IMR-90 (cell line): ENCODE results near the gene LGALS4. TPM values are rescaled to one million over a fixed set of nuclear protein-coding genes. Genes with fewer than 3 reads are reported as not detected.

ENCODE experiments used
- ATAC-seq: fragments of 200-7000 bp; cut with Tn5 transposase; 2 replicates; pipeline ENCODE4 v1.9.1; 2020; ENCODE audit warnings: low read depth, mild to moderate bottlenecking, moderate library complexity
- BruUV-seq: library from RNA; stranded (reverse); fragments of 400-500 nt; replicated peaks from 2 replicates; lab custom pipeline; 2021; lab: Mats Ljungman, UMichigan
- CTCF ChIA-PET: fragments of 300-600 bp; formaldehyde crosslinking; extraction: SDS; loops from one replicate; lab custom pipeline; 2021; ENCODE audit warnings: antibody characterized with exemption; lab: Yijun Ruan, JAX
- POLR2A ChIA-PET: fragments of 300-600 bp; sonication (Branson Sonifier 250); formaldehyde crosslinking; loops from one replicate; lab custom pipeline; 2022; ENCODE audit warnings: antibody characterized with exemption; ENCODE audit not compliant: unreplicated experiment; lab: Charles Lee
- DNase-seq: peaks from one replicate; pipeline ENCODE4 v3.0.0; 2013
- H2AFZ ChIP-seq: replicated peaks from 2 replicates; pipeline ENCODE3; 2013; ENCODE audit warnings: low read length, mild to moderate bottlenecking; ENCODE audit not compliant: poor library complexity
- H2AK5ac ChIP-seq: 2 replicates; pipeline ENCODE4 v1.6.1; 2013; ENCODE audit warnings: low read depth, low read length, inconsistent platforms
- H2AK9ac ChIP-seq: replicated peaks from 2 replicates; pipeline ENCODE3; 2013; ENCODE audit warnings: mild to moderate bottlenecking, low read depth, low read length, moderate library complexity; ENCODE audit not compliant: poor library complexity
- H2BK120ac ChIP-seq: 2 replicates; pipeline ENCODE4 v1.6.1; 2013; ENCODE audit warnings: low read depth, low read length, inconsistent platforms
- H2BK15ac ChIP-seq: 3 replicates; pipeline ENCODE4 v1.6.1; 2013; ENCODE audit warnings: low read depth, low read length, inconsistent platforms
- H2BK20ac ChIP-seq: 2 replicates; pipeline ENCODE4 v1.6.1; 2013; ENCODE audit warnings: low read depth, mild to moderate bottlenecking, inconsistent platforms, low read length, moderate library complexity
- H2BK5ac ChIP-seq: 2 replicates; pipeline ENCODE4 v1.6.1; 2013; ENCODE audit warnings: mild to moderate bottlenecking, low read depth, low read length, inconsistent platforms; ENCODE audit not compliant: poor library complexity, severe bottlenecking
- H3K14ac ChIP-seq: replicated peaks from 2 replicates; pipeline ENCODE4 v1.6.1; 2013; ENCODE audit warnings: low read depth, low read length, inconsistent platforms
- H3K18ac ChIP-seq: 2 replicates; pipeline ENCODE4 v1.6.1; 2013; ENCODE audit warnings: low read depth, low read length, control low read depth
- H3K23ac ChIP-seq: 2 replicates; pipeline ENCODE4 v1.6.1; 2013; ENCODE audit warnings: low read depth, low read length, inconsistent platforms
- H3K27ac ChIP-seq: 2 replicates; pipeline ENCODE4 v1.5.1; 2013; ENCODE audit warnings: mild to moderate bottlenecking, control low read depth, low read length; ENCODE audit not compliant: insufficient read depth
- H3K27me3 ChIP-seq: 2 replicates; pipeline ENCODE4 v1.6.1; 2013; ENCODE audit warnings: low read length; ENCODE audit not compliant: control insufficient read depth, insufficient read depth
- H3K36me3 ChIP-seq: 2 replicates; pipeline ENCODE4 v1.6.1; 2013; ENCODE audit warnings: low read length, mixed read lengths; ENCODE audit not compliant: control insufficient read depth, insufficient read depth
- H3K4ac ChIP-seq: 2 replicates; pipeline ENCODE4 v1.6.1; 2013; ENCODE audit warnings: low read depth, low read length, inconsistent platforms
- H3K4me1 ChIP-seq: 2 replicates; pipeline ENCODE4 v1.6.1; 2013; ENCODE audit warnings: low read length, mixed read lengths; ENCODE audit not compliant: control insufficient read depth, insufficient read depth
- H3K4me2 ChIP-seq: 2 replicates; pipeline ENCODE4 v1.6.1; 2013; ENCODE audit warnings: low read depth, mild to moderate bottlenecking, control low read depth, low read length, moderate library complexity
- H3K4me3 ChIP-seq: 2 replicates; pipeline ENCODE4 v1.5.1; 2013; ENCODE audit warnings: low read depth, mild to moderate bottlenecking, control low read depth, low read length, moderate library complexity; ENCODE audit not compliant: insufficient read depth
- H3K56ac ChIP-seq: 2 replicates; pipeline ENCODE4 v1.6.1; 2013; ENCODE audit warnings: low read length, inconsistent platforms; ENCODE audit not compliant: insufficient read depth; ENCODE audit errors: extremely low read depth
- H3K79me1 ChIP-seq, 2 experiments: 2 replicates each; pipeline ENCODE4 v1.6.1; 2013; ENCODE audit warnings: low read length in 2 of 2, inconsistent platforms in 1 of 2, low read depth in 1 of 2
- H3K9ac ChIP-seq: 2 replicates; pipeline ENCODE4 v1.6.1; 2013; ENCODE audit warnings: low read depth, low read length, control low read depth
- H3K9me1 ChIP-seq: 2 replicates; pipeline ENCODE4 v1.6.1; 2013; ENCODE audit warnings: low read length, inconsistent platforms; ENCODE audit not compliant: insufficient read depth
- H3K9me3 ChIP-seq: 2 replicates; pipeline ENCODE4 v1.6.1; 2013; ENCODE audit warnings: low read length; ENCODE audit not compliant: control insufficient read depth, insufficient read depth
- H4K20me1 ChIP-seq: 2 replicates; pipeline ENCODE4 v1.6.1; 2013; ENCODE audit warnings: low read length, inconsistent platforms; ENCODE audit not compliant: insufficient read depth
- H4K5ac ChIP-seq: 2 replicates; pipeline ENCODE4 v1.6.1; 2013; ENCODE audit warnings: mild to moderate bottlenecking, low read depth, low read length, control low read depth
- H4K8ac ChIP-seq, 2 experiments: 2 replicates each; pipeline ENCODE4 v1.6.1; 2013; ENCODE audit warnings: low read depth in 2 of 2, low read length in 2 of 2, control low read depth in 1 of 2, inconsistent platforms in 1 of 2
- H4K91ac ChIP-seq: 2 replicates; pipeline ENCODE4 v1.6.1; 2013; ENCODE audit warnings: low read depth, low read length, inconsistent platforms; ENCODE audit not compliant: insufficient read depth
- CEBPB ChIP-seq: IDR thresholded peaks from 2 replicates; pipeline ENCODE4 v1.6.1; 2012; ENCODE audit warnings: low read depth, low read length, improper control_type of control experiment
- FOS ChIP-seq: fragments of 150-350 bp; IDR thresholded peaks from 2 replicates; pipeline ENCODE4 v1.6.1; 2016; ENCODE audit warnings: low read depth, low read length
- MAZ ChIP-seq: IDR thresholded peaks from 2 replicates; pipeline ENCODE4 v1.6.1; 2012; ENCODE audit warnings: low read depth, mild to moderate bottlenecking, low read length, improper control_type of control experiment, moderate library complexity, borderline replicate concordance
- NFE2L2 ChIP-seq: fragments of 150-350 bp; IDR thresholded peaks from 2 replicates; pipeline ENCODE4 v1.6.1; 2016; ENCODE audit warnings: low read depth, mild to moderate bottlenecking, low read length
- POLR2A ChIP-seq: IDR thresholded peaks from 2 replicates; pipeline ENCODE4 v1.6.1; 2012; ENCODE audit warnings: mild to moderate bottlenecking, low read depth, low read length
- RFX5 ChIP-seq: IDR thresholded peaks from 2 replicates; pipeline ENCODE4 v1.8.0; 2012; ENCODE audit warnings: low read depth, mild to moderate bottlenecking, low read length, moderate library complexity
- WGBS, 2 experiments: methylation state at CpG; one replicate each; pipeline versions ENCODE4 v1.1.5 to v1.1.7; 2013; ENCODE audit warnings: missing lambda C conversion rate in 2 of 2; ENCODE audit not compliant: insufficient read length in 1 of 2; ENCODE audit errors: extremely low coverage in 2 of 2; 5-methylcytosine and 5-hydroxymethylcytosine counted together
- dilution Hi-C: fragments of 300-500 bp; cut with HindIII; formaldehyde crosslinking; loops from one replicate; pipeline ENCODE4 v1.14.3; 2018; ENCODE audit warnings: low sequenced_read_pairs; ENCODE audit not compliant: unreplicated experiment
- in situ Hi-C: fragments of 300-500 bp; cut with MboI; formaldehyde crosslinking; loops from 3 replicates; pipeline ENCODE4 v1.14.3; 2019; ENCODE audit warnings: low sequenced_read_pairs, inconsistent platforms, mixed read lengths
- intact Hi-C: fragments of 100-400 bp; cut with micrococcal nuclease; formaldehyde crosslinking; loops from 2 replicates; pipeline ENCODE4 v1.10.0; 2022
- polyA plus RNA-seq, 3 experiments: library from polyadenylated mRNA; depleted of rRNA; stranded (reverse); fragments of >200 nt; gene quantifications; 2 replicates each; pipeline ENCODE4 v1.2.3, GENCODE V29; 2012; ENCODE audit warnings: low replicate concordance in 1 of 3
- total RNA-seq: library from RNA; depleted of rRNA; stranded (reverse); fragments of >200 nt; gene quantifications from 2 replicates; pipeline ENCODE4 v1.2.3, GENCODE V29; 2012

LGALS4 gene
- total and polyA plus RNA-seq, 2 of the 4 experiments (the other 2 are of a cell fraction): 0.29 TPM; not detected in 1

- CTCF ChIA-PET: interaction anchor here (0.5 kb wide), 1 partner anchor 143 kb away, joined by 3 read pairs; no protein-coding TSS in a partner anchor
- no TSS peak for BruUV-seq
- no peak overlapping the region for H3K4me2 ChIP-seq
- H3K14ac ChIP-seq: no peak overlapping the region
- no peak overlapping the region for H4K5ac ChIP-seq
- no peaks in the 10 kb centered on the region for H3K27me3 ChIP-seq
- dilution Hi-C loops: no loop called here
- POLR2A ChIA-PET: no interaction called here
- in situ Hi-C loops: no loop called here
- H3K56ac ChIP-seq: no peak overlapping the region
- no CpG with 5 or more reads among the region's 10 CpGs for WGBS, 2 experiments
- H4K8ac ChIP-seq: no peak overlapping the region
- no peak overlapping the region for H4K91ac ChIP-seq
- no peak overlapping the region for H2BK15ac ChIP-seq
- H3K4me1 ChIP-seq: no peaks in the 10 kb centered on the region
- no peak overlapping the region for H3K18ac ChIP-seq
- intact Hi-C loops: no loop called here
- H4K20me1 ChIP-seq: no peaks in the 10 kb centered on the region
- H3K4me3 ChIP-seq: no peak overlapping the region
- H2BK5ac ChIP-seq: no peak overlapping the region
- H2BK120ac ChIP-seq: no peak overlapping the region
- no peak overlapping the region for H3K4ac ChIP-seq
- TF ChIP-seq MAZ (no peak), POLR2A (no peak), RFX5 (no peak), FOS (no peak), CEBPB (no peak), NFE2L2 (no peak)
- no peak overlapping the region for H3K27ac ChIP-seq
- H2BK20ac ChIP-seq: no peak overlapping the region
- no peak overlapping the region for H2AK5ac ChIP-seq
- ATAC-seq (no peak), DNase-seq (no peak)
- H3K23ac ChIP-seq: no peak overlapping the region
- H3K9me1 ChIP-seq: no peaks in the 10 kb centered on the region
- no peaks in the 10 kb centered on the region for H3K9me3 ChIP-seq
- H3K36me3 ChIP-seq: no peaks in the 10 kb centered on the region
- no peak overlapping the region for H2AFZ ChIP-seq
- H3K79me1 ChIP-seq: no peaks in the 10 kb centered on the region
- H3K9ac ChIP-seq: no peak overlapping the region
- no peak overlapping the region for H2AK9ac ChIP-seq
These were observed 46.3 kb downstream of the LGALS4 start for GRCh38 chr19:38766276-38767047.
